ENCODE data around the gene TAS2R40.
"Not testable (repeated sequence)": the region's sequence is repeated elsewhere in the genome, so short reads cannot be mapped to it uniquely, and the experiment has no call there.

TAS2R40 gene

GRCh38 chr7:143259765-143260164 lies 37.9 kb downstream of the TAS2R40 start:
- no peak for TF ChIP-seq CTCF (IDR thresholded peaks at IDR 0.05)
- Histone ChIP-seq H3K4me3 (ENCODE audit: low read depth in 1 of 2, low read length in 1 of 2) (no peak overlapping the region), H3K9me3 (no peaks in the 10 kb centered on the region), H3K4me1 (ENCODE audit: control insufficient read depth in 1 of 2, insufficient read depth in 1 of 2, low read depth in 1 of 2, low read length in 1 of 2) (peaks cover 16 to 18% of the 10 kb centered on the region in 2 experiments), H3K27ac (no peak overlapping the region), H3K27me3 (no peaks in the 10 kb centered on the region), H3K36me3 (no peaks in the 10 kb centered on the region)

GRCh38 chr7:143261901-143262300 lies 40.1 kb downstream of the TAS2R40 start:
- TF ChIP-seq CTCF (IDR thresholded peaks at IDR 0.05), result no peak
- Histone ChIP-seq H3K9me3 (no peaks in the 10 kb centered on the region), H3K27ac (no peak overlapping the region), H3K4me1 (ENCODE audit: control insufficient read depth in 1 of 2, insufficient read depth in 1 of 2, low read depth in 1 of 2, low read length in 1 of 2) (peaks cover 20 to 22% of the 10 kb centered on the region in 2 experiments), H3K27me3 (no peaks in the 10 kb centered on the region), H3K4me3 (ENCODE audit: low read depth in 1 of 2, low read length in 1 of 2) (no peak overlapping the region), H3K36me3 (no peaks in the 10 kb centered on the region)

DNA sequence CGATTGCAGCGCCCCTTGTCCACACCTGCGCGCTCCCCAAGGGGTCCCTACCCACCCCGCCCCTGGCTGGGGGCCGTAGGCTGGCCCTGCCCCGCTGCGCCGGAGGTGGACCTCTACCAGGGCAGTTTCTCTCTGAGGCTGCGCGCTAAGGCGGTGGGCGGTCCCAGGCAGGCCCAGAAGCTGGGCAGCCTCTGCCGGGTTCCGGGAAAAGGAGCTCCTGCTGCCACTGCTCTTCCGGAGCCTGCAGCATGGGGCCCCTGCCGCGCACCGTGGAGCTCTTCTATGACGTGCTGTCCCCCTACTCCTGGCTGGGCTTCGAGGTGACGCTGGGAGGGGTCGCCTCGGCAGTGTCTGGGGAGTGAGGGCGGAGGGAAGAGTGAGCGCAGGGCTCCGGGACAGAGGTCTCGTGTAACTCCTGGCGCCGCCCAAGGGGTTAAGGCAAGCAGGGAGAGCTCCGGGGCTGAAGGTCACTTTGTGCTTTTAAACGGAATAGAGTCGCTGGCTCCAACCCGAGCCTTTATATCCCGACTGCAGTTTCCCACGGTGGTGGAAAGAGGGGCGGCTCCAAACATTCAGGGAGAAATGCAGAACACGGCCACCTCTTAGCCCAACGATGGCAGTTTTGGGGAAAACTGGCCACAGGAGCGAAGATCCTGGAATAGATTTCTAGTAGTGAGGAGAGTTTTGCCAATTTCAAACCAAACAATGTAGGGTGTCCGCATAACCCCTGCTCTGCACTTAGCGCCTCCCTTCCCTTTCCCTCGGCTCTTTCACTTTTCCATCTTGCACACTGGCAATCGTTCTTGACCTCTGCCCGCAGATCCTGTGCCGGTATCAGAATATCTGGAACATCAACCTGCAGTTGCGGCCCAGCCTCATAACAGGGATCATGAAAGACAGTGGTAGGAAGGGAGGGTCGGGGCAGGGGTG lies 41.7 kb downstream of the TAS2R40 start, which contains the start of gene GSTK1:
Gene GSTK1 (plus strand): TSS at position 176 of the 930 bp plus-strand sequence. CDS start 73 bp downstream, at position 249.
- H3K27me3 ChIP-seq, result no peaks in the 10 kb centered on the region
- H3K4me3 ChIP-seq (ENCODE audit: low read depth in 1 of 2, low read length in 1 of 2), result peak within 1 kb of the TSS; percentile 74 to 82
- H3K36me3 ChIP-seq, result peaks cover 15% of the 10 kb centered on the region
- TF ChIP-seq CTCF (IDR thresholded peaks at IDR 0.05), result no peak
- H3K4me1 ChIP-seq (ENCODE audit: control insufficient read depth in 1 of 2, insufficient read depth in 1 of 2, low read depth in 1 of 2, low read length in 1 of 2), result peaks cover 20 to 22% of the 10 kb centered on the region in 2 experiments
- H3K9me3 ChIP-seq, result no peaks in the 10 kb centered on the region
- H3K27ac ChIP-seq, result peak within 1 kb of the TSS; percentile 67

DNA sequence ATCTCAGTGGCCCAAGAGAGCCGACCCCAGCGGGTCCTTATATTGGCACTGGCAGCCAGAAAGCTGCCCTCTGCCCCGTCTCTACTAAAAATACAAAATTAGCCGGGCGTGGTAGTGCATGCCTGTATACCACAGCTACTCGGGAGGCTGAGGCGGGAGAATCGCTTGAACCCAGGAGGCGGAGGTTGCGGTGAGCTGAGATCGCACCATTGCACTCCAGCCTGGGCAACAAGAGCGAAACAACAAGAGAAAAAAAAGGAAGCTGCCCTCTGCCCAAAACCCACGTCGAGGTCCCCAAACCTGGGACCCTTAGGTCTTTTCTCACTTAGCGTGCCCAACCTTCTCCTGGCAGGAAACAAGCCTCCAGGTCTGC lies 42.3 kb downstream of the TAS2R40 start:
- H3K27me3 ChIP-seq, H3K9me3 ChIP-seq: not testable (repeated sequence)
- H3K27ac ChIP-seq, result peak overlapping the region; percentile 67
- peak overlapping the region; percentile 74 to 82 for H3K4me3 ChIP-seq (ENCODE audit: low read depth in 1 of 2, low read length in 1 of 2)
- H3K4me1 ChIP-seq (ENCODE audit: control insufficient read depth in 1 of 2, insufficient read depth in 1 of 2, low read depth in 1 of 2, low read length in 1 of 2), result peaks cover 20 to 22% of the 10 kb centered on the region in 2 experiments
- peaks cover 21% of the 10 kb centered on the region for H3K36me3 ChIP-seq

GRCh38 chr7:143265017-143265693 lies 43.3 kb downstream of the TAS2R40 start:
- Histone ChIP-seq H3K4me1 (ENCODE audit: control insufficient read depth in 1 of 2, insufficient read depth in 1 of 2, low read depth in 1 of 2, low read length in 1 of 2) (peaks cover 20 to 22% of the 10 kb centered on the region in 2 experiments), H3K4me3 (ENCODE audit: low read depth in 1 of 2, low read length in 1 of 2) (no peak overlapping the region), H3K27ac (no peak overlapping the region), H3K36me3 (peaks cover 31% of the 10 kb centered on the region), H3K27me3 (no peaks in the 10 kb centered on the region), H3K9me3 (no peaks in the 10 kb centered on the region)
- no peak for TF ChIP-seq CTCF (IDR thresholded peaks at IDR 0.05)

DNA sequence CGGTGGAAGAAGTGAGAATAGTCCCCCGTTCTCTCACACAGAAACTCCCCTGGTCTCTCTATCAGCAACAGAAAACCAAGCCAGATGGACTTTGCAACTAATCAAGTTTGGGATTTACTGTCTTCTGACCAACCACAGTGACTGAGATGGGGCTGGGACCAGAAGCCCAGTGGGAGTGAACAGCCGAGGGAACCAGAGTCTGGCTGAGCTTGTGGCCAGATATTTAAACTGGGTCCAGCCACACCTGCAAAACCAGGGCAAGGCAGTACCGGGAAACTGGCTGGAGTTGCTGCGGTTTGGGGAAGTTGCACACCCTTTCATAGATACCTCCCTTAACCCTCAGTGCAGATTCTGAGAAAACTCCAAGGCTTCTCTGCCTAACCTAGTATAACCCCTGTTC lies 47.4 kb downstream of the TAS2R40 start:
- Histone ChIP-seq H3K27ac (no peak overlapping the region), H3K4me3 (ENCODE audit: low read depth in 1 of 2, low read length in 1 of 2) (no peak overlapping the region), H3K9me3 (no peaks in the 10 kb centered on the region), H3K27me3 (no peaks in the 10 kb centered on the region), H3K4me1 (ENCODE audit: control insufficient read depth in 1 of 2, insufficient read depth in 1 of 2, low read depth in 1 of 2, low read length in 1 of 2) (peaks cover 9% of the 10 kb centered on the region in 2 experiments), H3K36me3 (peaks cover 34% of the 10 kb centered on the region)
- no peak for TF ChIP-seq CTCF (IDR thresholded peaks at IDR 0.05)
